ENCODE measurements around the gene TTC9B.

The TTC9B gene

DNA sequence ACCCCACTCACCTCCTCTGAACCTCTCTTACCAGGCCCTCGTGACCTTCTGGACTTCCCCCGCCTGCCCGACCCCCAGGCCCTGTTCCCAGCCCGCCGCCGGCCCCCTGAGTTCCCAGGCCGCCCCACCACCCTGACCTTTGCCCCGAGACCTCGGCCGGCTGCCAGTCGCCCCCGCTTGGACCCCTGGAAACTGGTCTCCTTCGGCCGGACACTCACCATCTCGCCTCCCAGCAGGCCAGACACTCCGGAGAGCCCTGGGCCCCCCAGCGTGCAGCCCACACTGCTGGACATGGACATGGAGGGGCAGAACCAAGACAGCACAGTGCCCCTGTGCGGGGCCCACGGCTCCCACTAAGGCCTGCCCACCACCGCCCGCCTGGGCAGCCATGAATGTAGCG, 3.2 kb downstream of the TTC9B start:
- no peak overlapping the region for H3K27ac ChIP-seq
- no peak for DNase-seq (ENCODE audit: low spot score)
- CTCF ChIA-PET: interaction anchor here (1.1 kb wide), 1 partner anchor 57 kb away, joined by 3 read pairs; no protein-coding TSS in a partner anchor
- POLR2A ChIA-PET (ENCODE audit: low non-redundant PET): no interaction called here
- TF ChIP-seq, protein P1, sequence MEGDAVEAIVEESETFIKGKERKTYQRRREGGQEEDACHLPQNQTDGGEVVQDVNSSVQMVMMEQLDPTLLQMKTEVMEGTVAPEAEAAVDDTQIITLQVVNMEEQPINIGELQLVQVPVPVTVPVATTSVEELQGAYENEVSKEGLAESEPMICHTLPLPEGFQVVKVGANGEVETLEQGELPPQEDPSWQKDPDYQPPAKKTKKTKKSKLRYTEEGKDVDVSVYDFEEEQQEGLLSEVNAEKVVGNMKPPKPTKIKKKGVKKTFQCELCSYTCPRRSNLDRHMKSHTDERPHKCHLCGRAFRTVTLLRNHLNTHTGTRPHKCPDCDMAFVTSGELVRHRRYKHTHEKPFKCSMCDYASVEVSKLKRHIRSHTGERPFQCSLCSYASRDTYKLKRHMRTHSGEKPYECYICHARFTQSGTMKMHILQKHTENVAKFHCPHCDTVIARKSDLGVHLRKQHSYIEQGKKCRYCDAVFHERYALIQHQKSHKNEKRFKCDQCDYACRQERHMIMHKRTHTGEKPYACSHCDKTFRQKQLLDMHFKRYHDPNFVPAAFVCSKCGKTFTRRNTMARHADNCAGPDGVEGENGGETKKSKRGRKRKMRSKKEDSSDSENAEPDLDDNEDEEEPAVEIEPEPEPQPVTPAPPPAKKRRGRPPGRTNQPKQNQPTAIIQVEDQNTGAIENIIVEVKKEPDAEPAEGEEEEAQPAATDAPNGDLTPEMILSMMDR (conservative IDR thresholded peaks at IDR 0.05; ENCODE audit: low read depth): no peak

DNA sequence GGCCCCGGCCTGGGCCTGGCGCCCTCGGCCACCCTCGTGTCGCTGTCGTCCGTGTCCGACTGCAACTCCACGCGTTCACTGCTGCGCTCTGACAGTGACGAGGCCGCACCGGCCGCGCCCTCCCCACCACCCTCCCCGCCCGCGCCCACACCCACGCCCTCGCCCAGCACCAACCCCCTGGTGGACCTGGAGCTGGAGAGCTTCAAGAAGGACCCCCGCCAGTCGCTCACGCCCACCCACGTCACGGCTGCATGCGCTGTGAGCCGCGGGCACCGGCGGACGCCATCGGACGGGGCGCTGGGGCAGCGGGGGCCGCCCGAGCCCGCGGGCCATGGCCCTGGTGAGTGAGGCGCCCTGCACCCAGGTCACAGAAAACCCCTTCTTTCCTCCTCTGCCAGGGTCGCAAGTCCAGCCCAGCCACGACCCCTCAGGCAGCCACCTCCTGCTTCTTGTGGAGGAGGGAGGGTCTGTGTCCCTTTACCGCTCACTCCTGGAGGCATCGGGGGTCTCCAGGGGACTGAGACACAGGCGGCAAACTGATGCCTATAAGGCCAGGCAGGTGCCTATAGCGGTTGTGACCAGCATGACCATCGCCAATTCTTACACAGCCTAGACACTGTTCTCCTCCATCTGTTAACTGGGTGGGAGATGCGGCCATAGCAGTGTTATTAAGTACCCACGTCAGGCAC, 4.2 kb downstream of the TTC9B start:
- DNase-seq (ENCODE audit: low spot score): no peak
- CTCF ChIA-PET: interaction anchor here (1.1 kb wide), 1 partner anchor 56 kb away, joined by 3 read pairs; no protein-coding TSS in a partner anchor
- TF ChIP-seq, protein P1 (conservative IDR thresholded peaks at IDR 0.05; ENCODE audit: low read depth): no peak
- POLR2A ChIA-PET (ENCODE audit: low non-redundant PET): no interaction called here
- H3K27ac ChIP-seq: no peak overlapping the region

DNA sequence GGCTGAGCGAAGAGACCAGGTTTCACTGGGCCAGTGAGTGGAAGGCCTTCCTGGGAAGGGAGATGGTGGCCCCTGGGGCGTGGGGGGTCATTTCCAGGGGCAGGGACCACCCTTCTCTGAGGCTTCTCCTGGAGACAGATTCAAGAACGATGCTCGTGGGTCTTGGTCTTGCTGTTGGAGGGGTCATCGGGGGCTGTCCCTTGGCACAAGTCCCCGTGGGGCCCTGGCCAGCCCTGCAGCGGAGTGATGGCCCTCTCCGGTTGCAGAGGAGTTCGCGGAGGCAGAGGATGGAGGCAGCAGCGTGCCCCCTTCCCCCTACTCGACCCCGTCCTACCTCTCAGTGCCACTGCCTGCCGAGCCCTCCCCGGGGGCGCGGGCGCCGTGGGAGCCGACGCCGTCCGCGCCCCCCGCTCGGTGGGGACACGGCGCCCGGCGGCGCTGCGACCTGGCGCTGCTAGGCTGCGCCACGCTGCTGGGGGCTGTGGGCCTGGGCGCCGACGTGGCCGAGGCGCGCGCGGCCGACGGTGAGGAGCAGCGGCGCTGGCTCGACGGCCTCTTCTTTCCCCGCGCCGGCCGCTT, 4.8 kb downstream of the TTC9B start:
- ChIA-PET POLR2A (ENCODE audit: low non-redundant PET) (no interaction called here), CTCF (no interaction called here)
- H3K27ac ChIP-seq: no peak overlapping the region
- TF ChIP-seq, protein P1 (conservative IDR thresholded peaks at IDR 0.05; ENCODE audit: low read depth): no peak
- DNase-seq (ENCODE audit: low spot score): no peak

DNA sequence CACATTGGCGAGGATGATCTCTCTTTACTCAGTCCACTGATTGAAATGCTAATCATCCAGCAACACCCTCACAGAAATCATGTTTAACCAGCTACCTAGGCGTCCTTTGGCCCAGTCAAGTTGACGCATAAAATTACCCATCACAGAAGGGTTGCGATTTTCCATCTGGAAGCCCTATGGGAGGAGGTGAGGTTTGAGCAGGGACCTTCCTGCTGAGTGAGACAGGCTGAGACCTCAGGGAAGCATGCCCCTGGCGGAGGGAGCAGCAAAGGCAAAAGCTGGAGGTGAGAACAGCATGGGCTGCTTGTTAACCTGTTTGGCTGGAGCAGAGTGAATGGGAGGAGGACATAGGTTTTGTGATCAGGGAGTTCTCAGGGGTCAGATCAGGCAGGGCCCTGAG, 7.3 kb downstream of the TTC9B start:
- TF ChIP-seq, protein P1 (conservative IDR thresholded peaks at IDR 0.05; ENCODE audit: low read depth): no peak
- no peak for DNase-seq (ENCODE audit: low spot score)
- ChIA-PET POLR2A (ENCODE audit: low non-redundant PET) (no interaction called here), CTCF (interaction anchor here (0.5 kb wide), 1 partner anchor 1095 kb away, joined by 3 read pairs; no protein-coding TSS in a partner anchor)
- no peak overlapping the region for H3K27ac ChIP-seq

DNA sequence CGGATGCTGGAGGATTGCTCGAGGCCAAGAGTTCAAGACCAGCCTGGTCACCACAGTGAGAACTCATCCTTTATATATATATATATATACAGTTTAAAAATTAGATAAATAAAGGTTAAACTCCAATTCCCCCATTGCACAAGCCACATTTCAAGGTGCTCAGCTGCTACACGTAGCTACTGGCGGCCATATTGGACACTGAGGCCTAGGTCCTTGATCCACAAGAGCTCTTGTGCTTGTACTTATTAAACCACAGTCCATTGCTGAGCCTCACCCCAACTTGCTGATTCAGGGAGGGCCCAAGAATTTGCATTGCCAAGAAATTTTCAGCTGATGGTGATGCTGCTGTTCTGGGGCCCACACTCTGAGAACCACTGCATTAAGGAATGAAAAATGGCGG, 9.6 kb downstream of the TTC9B start:
- ChIA-PET CTCF (no interaction called here), POLR2A (ENCODE audit: low non-redundant PET) (no interaction called here)
- no peak overlapping the region for H3K27ac ChIP-seq
- TF ChIP-seq, protein P1 (conservative IDR thresholded peaks at IDR 0.05; ENCODE audit: low read depth): no peak
- no peak for DNase-seq (ENCODE audit: low spot score)

DNA sequence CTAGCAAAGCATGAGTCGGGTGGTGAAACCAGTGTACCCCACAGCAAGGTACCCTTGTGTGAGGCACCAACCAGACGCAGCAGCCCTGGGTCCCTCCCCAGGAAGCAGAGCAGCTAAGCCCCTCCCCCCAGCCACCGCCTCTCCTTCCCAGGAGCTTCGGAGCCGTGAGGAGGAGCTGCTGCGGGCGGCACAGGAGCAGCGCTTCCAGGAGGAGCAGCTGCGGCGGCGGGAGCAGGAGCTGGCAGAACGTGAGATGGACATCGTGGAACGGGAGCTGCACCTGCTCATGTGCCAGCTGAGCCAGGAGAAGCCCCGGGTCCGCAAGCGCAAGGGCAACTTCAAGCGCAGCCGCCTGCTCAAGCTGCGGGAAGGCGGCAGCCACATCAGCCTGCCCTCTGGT, 12.4 kb downstream of the TTC9B start:
- ChIA-PET CTCF (no interaction called here), POLR2A (ENCODE audit: low non-redundant PET) (no interaction called here)
- H3K27ac ChIP-seq: no peak overlapping the region
- TF ChIP-seq, protein P1 (conservative IDR thresholded peaks at IDR 0.05; ENCODE audit: low read depth): no peak
- no peak for DNase-seq (ENCODE audit: low spot score)
